Measurements from ENCODE around the gene TRAF6.
A peak's percentile ranks its signal among the peaks of the same experiment; 100 is the strongest.

- TF ChIP-seq POLR2AphosphoS5 (IDR thresholded peaks at IDR 0.05) (peak; percentile 77 to 91 (median 80)), CTCF (IDR thresholded peaks at IDR 0.05) (peak; percentile 66 to 93), POLR2A (IDR thresholded peaks at IDR 0.05) (peak; percentile 52 to 87)
Measured at GRCh38 chr11:36509694-36510593, at the start of gene TRAF6.

All from suprapubic skin (tissue), 4 donors.